BJ (cell line): ENCODE results near the gene PLXNA2. TPM values are rescaled to one million over a fixed set of nuclear protein-coding genes. Genes with fewer than 3 reads are reported as not detected.
A peak's percentile ranks its signal among the peaks of the same experiment; 100 is the strongest.

ENCODE experiments used
- CTCF ChIA-PET: fragments of 350-600 bp; formaldehyde crosslinking; extraction: SDS; loops from one replicate; lab custom pipeline; 2021; ENCODE audit warnings: antibody characterized with exemption, inconsistent platforms; lab: Yijun Ruan, JAX
- POLR2A ChIA-PET: fragments of 300-600 bp; sonication (Branson Sonifier 250); formaldehyde crosslinking; extraction: SDS; loops from one replicate; lab custom pipeline; 2021; ENCODE audit warnings: antibody characterized with exemption; lab: Charles Lee
- DNase-seq: peaks from one replicate; pipeline ENCODE4 v3.0.0-alpha.2; 2011; ENCODE audit warnings: low read depth
- H3K27me3 ChIP-seq: 2 replicates; pipeline ENCODE4 v1.6.0; 2011; ENCODE audit warnings: low read length; ENCODE audit not compliant: control insufficient read depth, insufficient read depth
- H3K36me3 ChIP-seq: 2 replicates; pipeline ENCODE4 v1.5.1; 2011; ENCODE audit warnings: low read length; ENCODE audit not compliant: control insufficient read depth, insufficient read depth
- H3K4me3 ChIP-seq: 2 replicates; pipeline ENCODE4 v1.5.1; 2011; ENCODE audit warnings: low read depth, mild to moderate bottlenecking, control low read depth, low read length
- polyA plus RNA-seq: library from polyadenylated mRNA; depleted of rRNA; stranded (reverse); fragments of >200 nt; gene quantifications from 2 replicates; pipeline ENCODE4 v1.2.3, GENCODE V29; 2011
- TF ChIP-seq, protein P1 (sequence below): IDR thresholded peaks from 2 replicates; pipeline ENCODE4 v1.5.1; 2011; ENCODE audit warnings: low read depth, mild to moderate bottlenecking, control low read depth, inconsistent platforms, low read length, moderate library complexity; ENCODE audit not compliant: insufficient read depth

Gene PLXNA2
- polyA plus RNA-seq, 1 experiment = 2.7 TPM

GRCh38 chr1:208093754-208094719 lies 150.1 kb downstream of the PLXNA2 start:
- H3K4me3 ChIP-seq = no peak overlapping the region
- TF ChIP-seq, protein P1, sequence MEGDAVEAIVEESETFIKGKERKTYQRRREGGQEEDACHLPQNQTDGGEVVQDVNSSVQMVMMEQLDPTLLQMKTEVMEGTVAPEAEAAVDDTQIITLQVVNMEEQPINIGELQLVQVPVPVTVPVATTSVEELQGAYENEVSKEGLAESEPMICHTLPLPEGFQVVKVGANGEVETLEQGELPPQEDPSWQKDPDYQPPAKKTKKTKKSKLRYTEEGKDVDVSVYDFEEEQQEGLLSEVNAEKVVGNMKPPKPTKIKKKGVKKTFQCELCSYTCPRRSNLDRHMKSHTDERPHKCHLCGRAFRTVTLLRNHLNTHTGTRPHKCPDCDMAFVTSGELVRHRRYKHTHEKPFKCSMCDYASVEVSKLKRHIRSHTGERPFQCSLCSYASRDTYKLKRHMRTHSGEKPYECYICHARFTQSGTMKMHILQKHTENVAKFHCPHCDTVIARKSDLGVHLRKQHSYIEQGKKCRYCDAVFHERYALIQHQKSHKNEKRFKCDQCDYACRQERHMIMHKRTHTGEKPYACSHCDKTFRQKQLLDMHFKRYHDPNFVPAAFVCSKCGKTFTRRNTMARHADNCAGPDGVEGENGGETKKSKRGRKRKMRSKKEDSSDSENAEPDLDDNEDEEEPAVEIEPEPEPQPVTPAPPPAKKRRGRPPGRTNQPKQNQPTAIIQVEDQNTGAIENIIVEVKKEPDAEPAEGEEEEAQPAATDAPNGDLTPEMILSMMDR = peak; percentile 87
- CTCF ChIA-PET = interaction anchor here (0.6 to 10.5 kb wide), 37 partner anchors 9 to 1556 kb away, joined by 3 to 151 read pairs (median 4); partner anchors contain the start of gene PLXNA2
- H3K36me3 ChIP-seq = peaks cover 2% of the 10 kb centered on the region; the same call in 1 of the 2 replicates
- DNase-seq = peak; percentile 31
- POLR2A ChIA-PET = no interaction called here
- no peaks in the 10 kb centered on the region for H3K27me3 ChIP-seq

GRCh38 chr1:208093046-208093445 lies 151.1 kb downstream of the PLXNA2 start:
- Histone ChIP-seq H3K4me3 (no peak overlapping the region), H3K27me3 (no peaks in the 10 kb centered on the region), H3K36me3 (peaks cover 2% of the 10 kb centered on the region; the same call in 1 of the 2 replicates)
- ChIA-PET POLR2A (no interaction called here), CTCF (interaction anchor here (0.7 to 10.5 kb wide), 16 partner anchors 10 to 1557 kb away, joined by 3 to 151 read pairs (median 5); partner anchors contain the start of gene PLXNA2)
- no peak for DNase-seq
- TF ChIP-seq, protein P1 = no peak

DNA sequence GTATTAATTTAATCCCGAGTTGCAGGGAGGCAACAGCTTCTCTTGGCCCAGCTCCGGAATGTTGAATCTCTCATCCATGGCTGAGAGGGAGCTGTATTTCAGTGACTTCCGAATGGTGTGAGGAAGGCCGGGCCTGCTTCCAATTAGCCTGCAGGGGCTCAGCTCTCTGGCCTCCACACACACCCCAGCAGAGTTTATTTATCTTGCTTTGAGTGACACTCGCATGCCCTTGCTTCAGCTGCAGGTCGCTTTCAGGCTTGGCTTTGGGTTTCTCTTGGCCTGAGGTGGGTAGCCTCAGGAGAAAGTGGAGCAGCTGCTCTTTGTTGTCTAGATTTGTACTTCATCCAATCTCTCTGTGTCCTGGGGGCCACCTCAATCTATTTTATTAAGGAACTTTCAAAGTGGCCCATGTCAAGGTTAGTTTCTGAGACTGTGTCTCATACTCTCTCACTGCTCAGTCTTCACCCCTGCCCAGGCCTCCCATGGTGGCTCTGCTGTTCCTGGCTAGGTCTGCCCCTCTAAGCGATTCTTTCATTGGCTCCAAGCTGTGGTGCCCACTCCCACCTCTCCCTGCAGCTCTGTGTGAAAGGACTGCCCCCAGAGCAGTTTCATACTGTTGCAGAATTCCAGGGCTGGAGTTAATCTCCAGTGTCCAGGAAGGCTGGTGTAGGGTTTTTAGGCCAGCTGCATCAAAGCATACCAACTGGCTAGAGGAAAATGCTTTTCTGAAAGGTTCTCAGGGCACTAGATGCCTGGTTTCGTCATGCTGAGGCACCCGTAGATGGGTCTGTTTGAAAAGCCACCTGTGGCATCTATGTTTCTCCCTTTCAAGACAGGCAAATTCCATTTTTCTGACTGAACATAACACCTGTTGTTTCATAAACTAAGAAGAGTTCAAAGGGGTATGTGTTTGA lies 153.5 kb downstream of the PLXNA2 start:
- Histone ChIP-seq H3K27me3 (no peaks in the 10 kb centered on the region), H3K4me3 (no peak overlapping the region), H3K36me3 (peaks cover 2% of the 10 kb centered on the region; the same call in 1 of the 2 replicates)
- TF ChIP-seq, protein P1 = no peak
- ChIA-PET POLR2A (no interaction called here), CTCF (interaction anchor here (0.8 to 10.5 kb wide), 13 partner anchors 12 to 154 kb away, joined by 4 to 151 read pairs (median 5); partner anchors contain the start of gene PLXNA2)
- peak; percentile 59 for DNase-seq

- no peaks in the 10 kb centered on the region for H3K27me3 ChIP-seq
- TF ChIP-seq, protein P1 = no peak
- DNase-seq = no peak
- no peak overlapping the region for H3K4me3 ChIP-seq
- ChIA-PET POLR2A (no interaction called here), CTCF (interaction anchor here (0.8 to 10.5 kb wide), 15 partner anchors 13 to 155 kb away, joined by 3 to 151 read pairs (median 5); partner anchors contain the start of gene PLXNA2)
- no peaks in the 10 kb centered on the region; the same call in 1 of the 2 replicates for H3K36me3 ChIP-seq
Measured at GRCh38 chr1:208089761-208090370, 154.3 kb downstream of the PLXNA2 start.
